Hematopoietic multipotent progenitor cell treated with erythropoietin and hydrocortisone succinate and interleukin-3 and kit ligand, for 15 days (in vitro differentiated cells): ENCODE data around the gene MTCL1.

Experiments used
- DNase-seq: peaks from one replicate; pipeline ENCODE4 v3.0.0-alpha.2; 2015; ENCODE audit warnings: low spot score

MTCL1 gene

GRCh38 chr18:8793445-8794155, 88.2 kb downstream of the MTCL1 start:
- no peak for DNase-seq

GRCh38 chr18:8794156-8794933, 89.0 kb downstream of the MTCL1 start:
- no peak for DNase-seq

- DNase-seq: no peak
Measured at GRCh38 chr18:8794934-8795280, 89.6 kb downstream of the MTCL1 start.

GRCh38 chr18:8795586-8796325, 90.4 kb downstream of the MTCL1 start:
- no peak for DNase-seq

GRCh38 chr18:8797206-8797605, 91.8 kb downstream of the MTCL1 start:
- DNase-seq: no peak

GRCh38 chr18:8799001-8799400, 93.6 kb downstream of the MTCL1 start:
- no peak for DNase-seq

GRCh38 chr18:8799596-8800441, 94.5 kb downstream of the MTCL1 start:
- no peak for DNase-seq

GRCh38 chr18:8800445-8800844, 95.1 kb downstream of the MTCL1 start:
- DNase-seq: no peak

GRCh38 chr18:8800876-8801262, 95.5 kb downstream of the MTCL1 start:
- DNase-seq: no peak

GRCh38 chr18:8801263-8801901, 96.0 kb downstream of the MTCL1 start:
- no peak for DNase-seq

- no peak for DNase-seq
Measured at GRCh38 chr18:8802017-8802672, 96.8 kb downstream of the MTCL1 start.

GRCh38 chr18:8803063-8803795, 97.9 kb downstream of the MTCL1 start:
- no peak for DNase-seq

- DNase-seq: no peak
Measured at GRCh38 chr18:8803957-8804356, 98.6 kb downstream of the MTCL1 start.

GRCh38 chr18:8805552-8805951, 100.2 kb downstream of the MTCL1 start:
- DNase-seq: no peak

GRCh38 chr18:8806100-8806797, 100.9 kb downstream of the MTCL1 start:
- DNase-seq: no peak

- DNase-seq: no peak
Measured at GRCh38 chr18:8806798-8807487, 101.6 kb downstream of the MTCL1 start.

- no peak for DNase-seq
Measured at GRCh38 chr18:8807488-8807805, 102.1 kb downstream of the MTCL1 start.

- DNase-seq: no peak
Measured at GRCh38 chr18:8808001-8808400, 102.6 kb downstream of the MTCL1 start.

GRCh38 chr18:8809514-8809913, 104.2 kb downstream of the MTCL1 start:
- DNase-seq: no peak
